Central memory CD4-positive, alpha-beta T cell (primary cell): ENCODE results near the gene GRK1.
"Not testable (repeated sequence)": the region's sequence is repeated elsewhere in the genome, so short reads cannot be mapped to it uniquely, and the experiment has no call there.

ENCODE experiments used
- DNase-seq: peaks from one replicate; pipeline ENCODE4 v3.0.0; 2022

GRK1 gene

GRCh38 chr13:113745500-113746142 lies 78.6 kb downstream of the GRK1 start:
- not testable (repeated sequence) for DNase-seq

- DNase-seq: no peak
Measured at GRCh38 chr13:113746143-113746525, 79.1 kb downstream of the GRK1 start.

GRCh38 chr13:113746671-113747070 lies 79.7 kb downstream of the GRK1 start:
- DNase-seq: no peak

GRCh38 chr13:113747291-113747833 lies 80.3 kb downstream of the GRK1 start:
- DNase-seq: no peak

- DNase-seq: no peak
Measured at GRCh38 chr13:113748101-113748861, 81.3 kb downstream of the GRK1 start.

GRCh38 chr13:113748862-113749451 lies 81.9 kb downstream of the GRK1 start:
- no peak for DNase-seq

DNA sequence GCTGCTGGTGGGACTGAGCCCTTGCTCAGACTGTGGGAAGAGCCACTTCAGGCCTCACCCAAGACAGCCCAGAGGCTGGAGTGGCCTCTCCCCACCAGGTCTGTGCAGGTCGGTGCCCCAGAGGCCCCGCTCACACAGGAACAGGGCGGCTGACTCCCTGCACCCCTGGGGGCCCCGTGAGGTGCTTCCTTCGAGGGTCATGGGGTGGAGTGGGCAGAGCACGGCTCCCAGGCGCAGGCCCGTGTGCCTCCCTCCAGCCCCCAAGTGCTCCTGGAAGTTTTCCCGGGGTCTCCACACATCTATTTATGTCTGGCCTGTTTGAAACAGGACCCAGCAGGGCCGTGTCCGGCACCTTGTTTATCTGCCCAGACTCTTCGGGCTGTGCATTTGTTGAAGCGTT lies 82.5 kb downstream of the GRK1 start:
- DNase-seq: no peak

DNA sequence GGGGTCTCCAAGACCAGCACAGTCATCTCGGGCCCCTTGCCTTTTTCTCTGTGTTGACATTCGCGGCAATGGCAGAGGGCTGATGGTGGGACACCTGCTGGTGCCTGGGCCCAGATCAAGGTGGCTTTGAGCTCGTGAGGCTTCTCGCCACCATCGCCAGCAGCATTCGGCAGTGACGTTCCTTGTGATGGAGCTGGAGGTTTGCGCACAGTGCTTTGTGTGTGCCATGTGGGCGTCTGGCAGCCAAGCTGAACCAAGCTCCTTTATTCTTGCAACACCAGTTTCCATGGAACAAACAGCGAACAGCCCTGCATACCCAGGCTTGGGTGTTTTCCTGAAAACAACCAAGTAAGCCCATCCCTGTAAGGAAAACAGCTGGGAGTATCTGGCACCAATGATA lies 82.9 kb downstream of the GRK1 start:
- no peak for DNase-seq

DNA sequence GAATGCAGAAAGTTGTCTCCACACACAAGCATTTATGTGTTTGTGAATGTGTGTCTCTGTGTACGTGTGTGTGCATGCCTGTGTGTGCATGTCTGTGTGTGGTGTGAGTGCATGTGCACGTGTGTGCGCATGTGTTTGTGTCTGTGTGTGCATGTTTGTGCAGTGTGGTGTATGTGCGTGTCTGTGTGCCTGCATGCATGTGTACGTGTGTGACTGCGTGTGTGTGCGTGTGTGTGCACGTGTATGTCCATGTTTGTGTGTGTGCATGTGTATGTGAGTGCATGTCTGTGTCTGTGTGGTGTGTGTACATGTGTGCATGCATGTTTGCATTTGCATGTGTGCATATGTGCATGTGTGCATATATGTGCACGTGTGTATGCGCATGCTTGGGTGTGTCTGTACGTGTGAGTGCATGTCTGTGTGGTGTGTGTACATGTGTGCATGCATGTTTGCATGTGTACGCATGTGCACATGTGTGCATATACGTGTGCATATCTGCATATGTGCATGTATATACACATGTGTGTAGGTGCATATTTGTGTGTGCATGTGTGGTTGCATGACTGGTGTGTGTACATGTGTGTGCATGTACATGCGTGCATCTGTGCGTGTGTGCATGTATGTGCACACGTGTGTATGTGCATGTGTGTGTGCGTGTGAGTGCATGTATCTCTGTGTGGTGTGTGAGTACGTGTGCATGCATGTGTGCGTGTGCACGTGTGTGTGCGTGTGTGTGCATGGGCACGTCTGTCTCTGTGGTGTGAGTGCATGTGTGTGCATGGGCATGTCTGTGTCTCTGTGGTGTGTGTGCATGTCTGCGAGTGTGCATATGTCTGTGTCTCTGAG lies 83.8 kb downstream of the GRK1 start:
- DNase-seq: no peak

DNA sequence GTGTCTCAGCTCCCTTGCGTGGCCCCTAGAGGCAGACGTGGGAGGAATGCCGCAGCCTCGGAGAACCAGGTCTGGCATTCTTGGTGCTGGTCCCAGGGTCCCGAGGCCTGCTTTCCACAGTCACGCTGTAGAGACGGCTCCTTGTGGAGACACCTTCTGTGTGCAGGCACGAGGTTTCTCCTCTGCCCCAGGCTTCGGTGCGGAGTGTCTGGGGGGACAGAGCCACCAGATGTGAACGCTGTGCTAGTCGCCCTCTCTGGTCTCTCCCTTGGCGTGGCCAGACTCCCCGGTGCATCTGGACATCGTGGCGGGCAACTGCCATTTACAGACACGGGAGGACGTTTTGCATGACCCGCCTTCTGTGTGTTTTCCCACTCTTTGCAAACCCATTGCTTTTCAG lies 84.5 kb downstream of the GRK1 start:
- DNase-seq: no peak

GRCh38 chr13:113752211-113752986 lies 85.4 kb downstream of the GRK1 start:
- DNase-seq: not testable (repeated sequence)

DNA sequence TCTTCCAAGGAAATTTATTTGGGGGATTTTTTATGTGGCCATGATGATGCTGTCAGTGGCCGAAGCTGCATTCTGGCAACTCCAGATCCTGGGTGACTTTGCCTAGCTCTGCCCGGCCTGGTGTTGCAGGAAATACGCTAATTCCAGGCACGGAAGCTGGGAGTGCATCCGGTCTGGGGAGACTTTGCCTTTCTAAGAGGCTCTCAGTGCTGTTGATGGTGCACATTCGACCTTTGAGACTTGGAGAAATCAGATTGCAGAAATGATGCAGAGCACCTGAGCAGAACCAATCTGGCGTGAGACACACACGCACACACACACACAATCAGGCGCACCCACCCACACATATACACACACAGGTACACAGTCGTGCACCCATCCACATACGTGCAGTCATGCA lies 86.2 kb downstream of the GRK1 start:
- no peak for DNase-seq

GRCh38 chr13:113754242-113754641 lies 87.2 kb downstream of the GRK1 start:
- DNase-seq: no peak

GRCh38 chr13:113754691-113755090 lies 87.7 kb downstream of the GRK1 start:
- DNase-seq: no peak

DNA sequence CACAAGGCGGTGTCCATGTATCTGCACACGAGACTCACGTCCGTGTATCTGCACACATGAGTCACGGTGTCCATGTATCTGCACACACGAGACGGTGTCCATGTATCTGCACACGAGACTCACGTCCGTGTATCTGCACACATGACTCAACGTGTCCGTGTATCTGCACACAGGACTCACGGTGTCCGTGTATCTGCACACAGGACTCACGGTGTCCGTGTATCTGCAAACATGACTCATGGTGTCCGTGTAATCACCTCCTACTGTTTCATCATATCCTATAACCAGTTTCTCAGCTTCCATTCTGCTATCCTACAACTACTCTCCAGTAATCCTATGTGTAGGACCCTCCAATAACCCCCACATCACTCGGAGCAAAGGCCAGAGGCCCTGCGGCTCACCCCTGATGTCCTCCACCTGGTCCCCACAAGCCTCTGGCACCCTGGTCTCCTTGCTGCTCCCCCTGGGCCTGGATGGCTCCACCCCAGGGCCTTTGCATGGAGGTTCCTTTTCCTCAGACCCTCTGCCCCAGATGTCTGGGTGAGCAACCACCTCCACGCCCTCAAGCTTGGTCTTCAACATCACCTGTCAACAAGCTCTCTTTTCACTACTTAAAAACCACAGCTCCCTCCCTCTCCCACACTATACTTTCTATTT lies 89.5 kb downstream of the GRK1 start:
- DNase-seq: no peak

GRCh38 chr13:113758651-113759524 lies 91.9 kb downstream of the GRK1 start, which contains the start of gene TMEM255B:
TMEM255B (plus strand) TSS chr13:113759226; CDS start chr13:113759270, 44 bp downstream.
- peak; percentile 49 for DNase-seq

GRCh38 chr13:113759525-113760137 lies 92.6 kb downstream of the GRK1 start:
- DNase-seq: no peak

DNA sequence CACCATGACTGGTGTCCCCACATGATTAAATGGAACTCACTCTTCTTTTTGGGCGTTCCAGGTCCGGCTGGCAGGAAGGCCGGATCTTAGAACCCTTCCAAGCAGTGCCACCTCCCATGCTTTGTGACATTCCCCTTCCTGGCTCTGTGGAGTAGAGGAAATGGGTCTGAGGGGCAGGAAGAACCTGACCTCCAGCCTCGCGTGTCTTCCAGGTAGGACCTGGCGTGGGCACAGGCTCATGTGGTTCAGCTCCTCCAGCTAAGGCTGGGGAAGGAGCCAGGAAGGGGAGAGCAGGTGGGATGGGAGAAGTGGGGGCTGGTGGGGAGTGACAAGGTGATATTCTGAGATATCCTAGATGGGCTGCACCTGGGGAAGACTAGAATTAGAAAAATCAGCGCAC lies 94.1 kb downstream of the GRK1 start:
- no peak for DNase-seq

GRCh38 chr13:113762075-113762474 lies 95.1 kb downstream of the GRK1 start:
- DNase-seq: no peak

DNA sequence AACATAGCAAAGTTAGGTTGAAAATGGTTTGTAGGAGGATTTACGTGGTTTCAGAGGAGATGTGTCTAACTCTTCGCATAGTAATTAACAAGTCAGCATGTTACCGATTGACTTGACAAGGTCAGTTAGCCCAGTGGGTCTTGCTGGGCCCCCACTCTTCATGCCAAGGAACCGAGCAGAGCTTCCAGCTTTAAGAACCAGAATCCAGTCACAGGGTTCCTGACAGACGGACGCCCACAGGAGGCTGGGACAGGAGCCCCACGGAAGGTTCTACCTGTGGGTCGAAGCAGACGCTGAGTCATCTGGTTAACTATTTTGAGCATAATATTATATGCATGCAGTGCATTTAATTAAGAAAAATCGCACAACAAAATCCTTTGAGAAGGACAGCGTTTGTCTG lies 95.5 kb downstream of the GRK1 start:
- no peak for DNase-seq
